H1 (cell line): ENCODE measurements around the gene SLC8B1. TPM values are rescaled to one million over a fixed set of nuclear protein-coding genes. Genes with fewer than 3 reads are reported as not detected.

Experiments
- CTCF ChIA-PET: fragments of 300-600 bp; sonication (Branson Sonifier 250); formaldehyde crosslinking; loops from one replicate; lab custom pipeline; 2021; ENCODE audit not compliant: partially characterized antibody; lab: Charles Lee
- POLR2A ChIA-PET: fragments of 300-600 bp; sonication (Branson Sonifier 250); formaldehyde crosslinking; loops from one replicate; lab custom pipeline; 2021; ENCODE audit warnings: inconsistent platforms; ENCODE audit not compliant: partially characterized antibody; lab: Charles Lee
- DNase-seq, 2 experiments: peaks; one replicate each; pipeline versions ENCODE4 v3.0.0 to v3.0.0-alpha.2; 2010 to 2022; ENCODE audit warnings: low spot score in 2 of 2, low read depth in 1 of 2, mixed read lengths in 1 of 2
- FAIRE-seq: peaks from 2 replicates; lab custom pipeline; 2011; peaks lifted over from hg19 to GRCh38; lab: Jason Lieb, UNC
- H2AFZ ChIP-seq: 2 replicates; pipeline ENCODE4 v1.8.1; 2012; ENCODE audit warnings: low read length, inconsistent platforms
- H2AK5ac ChIP-seq: 2 replicates; pipeline ENCODE4 v1.6.1; 2013; ENCODE audit warnings: low read depth, low read length
- H2BK120ac ChIP-seq: replicated peaks from 2 replicates; pipeline ENCODE3; 2013; ENCODE audit warnings: low read depth, low read length, inconsistent platforms
- H2BK12ac ChIP-seq: 2 replicates; pipeline ENCODE4 v1.6.1; 2013; ENCODE audit warnings: low read depth, low read length
- H2BK15ac ChIP-seq: 2 replicates; pipeline ENCODE4 v1.6.1; 2013; ENCODE audit warnings: low read length
- H2BK20ac ChIP-seq: 2 replicates; pipeline ENCODE4 v1.6.1; 2013; ENCODE audit warnings: low read length
- H2BK5ac ChIP-seq: 2 replicates; pipeline ENCODE4 v1.6.1; 2013; ENCODE audit warnings: low read depth, low read length
- H3K14ac ChIP-seq: 2 replicates; pipeline ENCODE4 v1.6.1; 2013; ENCODE audit warnings: inconsistent platforms; ENCODE audit not compliant: insufficient read length
- H3K18ac ChIP-seq: 2 replicates; pipeline ENCODE4 v1.6.1; 2013; ENCODE audit warnings: low read length; ENCODE audit errors: extremely low read depth
- H3K23ac ChIP-seq: 2 replicates; pipeline ENCODE4 v1.6.1; 2013; ENCODE audit warnings: inconsistent platforms; ENCODE audit not compliant: insufficient read length
- H3K23me2 ChIP-seq: 2 replicates; pipeline ENCODE4 v1.6.1; 2013; ENCODE audit warnings: low read depth, low read length
- H3K27ac ChIP-seq: 2 replicates; pipeline ENCODE4 v1.6.1; 2011; ENCODE audit warnings: low read depth, low read length, inconsistent platforms
- H3K27me3 ChIP-seq, 4 experiments: replicated peaks in 1 of 4; 1 replicate in 1 of 4; 2 replicates in 3 of 4; pipeline versions ENCODE4 v1.6.1 to v1.8.1; 2011 to 2013; ENCODE audit warnings: low read length in 3 of 4, mild to moderate bottlenecking in 3 of 4, inconsistent platforms in 2 of 4, mixed read lengths in 2 of 4, moderate library complexity in 1 of 4; ENCODE audit not compliant: control insufficient read depth in 3 of 4, insufficient read depth in 3 of 4; ENCODE audit errors: extremely low read depth in 1 of 4
- H3K36me3 ChIP-seq, 4 experiments: 2 replicates each; pipeline versions ENCODE4 v1.6.1 to v1.8.1; 2011 to 2013; ENCODE audit warnings: mild to moderate bottlenecking in 4 of 4, low read length in 3 of 4, moderate library complexity in 2 of 4, control low read depth in 1 of 4, inconsistent platforms in 1 of 4; ENCODE audit not compliant: insufficient read depth in 4 of 4, control insufficient read depth in 2 of 4
- H3K4ac ChIP-seq: replicated peaks from 2 replicates; pipeline ENCODE3; 2013; ENCODE audit warnings: low read length, low read depth, mixed read lengths, inconsistent platforms; ENCODE audit not compliant: insufficient read length
- H3K4me1 ChIP-seq, 4 experiments: replicated peaks in 1 of 4; 1 replicate in 1 of 4; 2 replicates in 3 of 4; pipeline versions ENCODE4 v1.6.1 to v1.8.1; 2011 to 2013; ENCODE audit warnings: low read length in 3 of 4, inconsistent platforms in 2 of 4, mixed read lengths in 1 of 4; ENCODE audit not compliant: insufficient read depth in 4 of 4, control insufficient read depth in 3 of 4
- H3K4me2 ChIP-seq, 2 experiments: 2 replicates each; pipeline versions ENCODE4 v1.6.1 to v1.8.1; 2011 to 2013; ENCODE audit warnings: low read depth in 2 of 2, low read length in 2 of 2, control low read depth in 1 of 2, inconsistent platforms in 1 of 2, mild to moderate bottlenecking in 1 of 2; ENCODE audit not compliant: insufficient read depth in 1 of 2
- H3K4me3 ChIP-seq, 4 experiments: fragments of 200-600, 300-600 bp in 1 of 4; sonication (generic), shearing (Covaris generic), sonication (Bioruptor Twin) in 1 of 4; 2 replicates each; pipeline versions ENCODE4 v1.5.1 to v1.8.1; 2011 to 2016; ENCODE audit warnings: low read length in 4 of 4, low read depth in 3 of 4, control low read depth in 2 of 4, inconsistent platforms in 2 of 4, mild to moderate bottlenecking in 2 of 4, mixed read lengths in 1 of 4, moderate library complexity in 1 of 4; ENCODE audit not compliant: insufficient read depth in 2 of 4; ENCODE audit errors: extremely low read depth in 1 of 4
- H3K56ac ChIP-seq: replicated peaks from 2 replicates; pipeline ENCODE3; 2013; ENCODE audit warnings: low read depth, mild to moderate bottlenecking, mixed read lengths, low read length, inconsistent platforms; ENCODE audit not compliant: insufficient read length
- H3K79me1 ChIP-seq: 2 replicates; pipeline ENCODE4 v1.6.1; 2013; ENCODE audit warnings: low read depth, low read length, control low read depth
- H3K79me2 ChIP-seq, 2 experiments: 2 replicates each; pipeline versions ENCODE4 v1.6.1 to v1.8.1; 2012 to 2013; ENCODE audit warnings: low read length in 2 of 2, mild to moderate bottlenecking in 2 of 2, inconsistent platforms in 1 of 2; ENCODE audit not compliant: insufficient read depth in 2 of 2, control insufficient read depth in 1 of 2
- H3K9ac ChIP-seq, 4 experiments: replicated peaks in 1 of 4; 1 replicate in 1 of 4; 2 replicates in 3 of 4; pipeline versions ENCODE4 v1.6.1 to v1.8.1; 2011 to 2013; ENCODE audit warnings: low read depth in 3 of 4, low read length in 3 of 4, control low read depth in 2 of 4, mild to moderate bottlenecking in 2 of 4, moderate library complexity in 2 of 4, inconsistent platforms in 1 of 4; ENCODE audit errors: extremely low read depth in 1 of 4
- H3K9me3 ChIP-seq, 2 experiments: 2 replicates each; pipeline versions ENCODE4 v1.6.1 to v1.8.1; 2012 to 2013; ENCODE audit warnings: mild to moderate bottlenecking in 2 of 2, moderate library complexity in 2 of 2, control low read depth in 1 of 2, inconsistent platforms in 1 of 2, low read depth in 1 of 2, low read length in 1 of 2, mixed read lengths in 1 of 2; ENCODE audit not compliant: insufficient read depth in 2 of 2
- H4K20me1 ChIP-seq, 2 experiments: replicated peaks in 1 of 2; 2 replicates each; pipeline versions ENCODE3 to v1.8.1; 2011 to 2013; ENCODE audit warnings: inconsistent platforms in 2 of 2, low read length in 2 of 2, mild to moderate bottlenecking in 1 of 2; ENCODE audit not compliant: insufficient read depth in 2 of 2, control insufficient read depth in 1 of 2
- H4K5ac ChIP-seq: 2 replicates; pipeline ENCODE4 v1.6.1; 2013; ENCODE audit warnings: low read length, low read depth, mixed read lengths, inconsistent platforms; ENCODE audit not compliant: insufficient read length
- H4K8ac ChIP-seq: 2 replicates; pipeline ENCODE4 v1.8.0; 2013; ENCODE audit warnings: mild to moderate bottlenecking, moderate library complexity, low read length, inconsistent platforms; ENCODE audit not compliant: insufficient read depth; ENCODE audit errors: extremely low read depth
- H4K91ac ChIP-seq: replicated peaks from 2 replicates; pipeline ENCODE3; 2013; ENCODE audit warnings: low read length, mixed read lengths, inconsistent platforms; ENCODE audit not compliant: insufficient read length
- E2F6 ChIP-seq: IDR thresholded peaks from 2 replicates; pipeline ENCODE4 v1.6.1; 2012; ENCODE audit warnings: inconsistent platforms
- RFX5 ChIP-seq: IDR thresholded peaks from 2 replicates; pipeline ENCODE4 v1.6.1; 2011; ENCODE audit warnings: low read depth, low read length, improper control_type of control experiment, borderline replicate concordance
- RNF2 ChIP-seq: fragments of 200-900, 300-1000 bp; sonication (generic); IDR thresholded peaks from 2 replicates; pipeline ENCODE4 v1.7.1; 2016; ENCODE audit warnings: borderline replicate concordance, low read depth, mild to moderate bottlenecking, antibody characterized with exemption, low read length; ENCODE audit not compliant: poor library complexity, severe bottlenecking; ENCODE audit errors: missing control alignments
- SIX5 ChIP-seq: IDR thresholded peaks from 2 replicates; pipeline ENCODE4 v1.6.1; 2011; ENCODE audit warnings: mild to moderate bottlenecking, low read depth, low read length
- WGBS, 2 experiments: shearing (Covaris generic) in 1 of 2; methylation state at CpG; one replicate each; pipeline versions ENCODE4 v1.1.6 to v1.1.7; 2013 to 2015; ENCODE audit warnings: low lambda C conversion rate in 2 of 2, mixed read lengths in 2 of 2, inconsistent platforms in 1 of 2, low coverage in 1 of 2, missing lambda C conversion rate in 1 of 2; ENCODE audit not compliant: insufficient replicate concordance in 2 of 2, insufficient coverage in 1 of 2, insufficient read length in 1 of 2; ENCODE audit errors: extremely low coverage in 1 of 2, missing lambda C conversion rate in 1 of 2; 5-methylcytosine and 5-hydroxymethylcytosine counted together
- polyA plus RNA-seq, 7 experiments: library from polyadenylated mRNA; depleted of rRNA in 3 of 7; stranded (reverse) in 5 of 7; unstranded in 2 of 7; fragments of >200 nt in 5 of 7; fragments of 200-250 nt in 2 of 7; gene quantifications; 1 replicate in 5 of 7; 2 replicates in 1 of 7; 4 replicates in 1 of 7; pipeline versions ENCODE4 v1.2.1 to v1.2.3, GENCODE V29; 2011 to 2013; ENCODE audit warnings: missing spikeins in 2 of 7, mixed read lengths in 2 of 7
- total RNA-seq: library from RNA; stranded (reverse); fragmentation: NEBNext Ultra II Directional; extraction: Animal tissue kit (Norgen Biotek cat#: 25700); gene quantifications from 2 replicates; pipeline ENCODE4 v1.2.1, GENCODE V29; 2021
- TF ChIP-seq, protein P1 (sequence below): IDR thresholded peaks from 2 replicates; pipeline ENCODE4 v1.6.1; 2011; ENCODE audit warnings: low read depth, mild to moderate bottlenecking, low read length; ENCODE audit not compliant: insufficient read depth

The SLC8B1 gene
- total and polyA plus RNA-seq, 2 of the 8 experiments (the other 6 are each of a cell fraction or from before 2014, with no cell fraction given) = 11.2 to 19.1 TPM

GRCh38 chr12:113254298-113254697 lies 80.6 kb downstream of the SLC8B1 start:
- H3K36me3 ChIP-seq = no peaks in the 10 kb centered on the region
- no peak overlapping the region for H3K9ac ChIP-seq
- H3K23me2 ChIP-seq = no peaks in the 10 kb centered on the region
- 90% methylated on average over 4 of the region's 4 CpGs; no CpG with 5 or more reads in 1 of the 2 experiments for WGBS, 2 experiments
- no peak overlapping the region for H3K4ac ChIP-seq
- H4K8ac ChIP-seq = no peak overlapping the region
- POLR2A ChIA-PET = interaction anchor here (1.3 to 1.9 kb wide), 3 partner anchors 8 to 69 kb away, joined by 3 to 13 read pairs (median 3); partner anchors contain the start of genes DDX54 and RITA1
- H3K79me1 ChIP-seq = no peaks in the 10 kb centered on the region
- peaks cover 0 to 3% (median 0%) of the 10 kb centered on the region in 4 experiments; a peak in 2 of 7 replicates for H3K4me1 ChIP-seq
- no peak overlapping the region for H2BK12ac ChIP-seq
- CTCF ChIA-PET = interaction anchor here (1.2 to 1.7 kb wide), 3 partner anchors 10 to 21 kb away, joined by 4 to 6 read pairs (median 5); no protein-coding TSS in a partner anchor
- no peak overlapping the region for H3K23ac ChIP-seq
- no peak overlapping the region for H3K27ac ChIP-seq
- H3K18ac ChIP-seq = no peak overlapping the region
- H3K9me3 ChIP-seq = no peaks in the 10 kb centered on the region
- no peak overlapping the region for H2BK20ac ChIP-seq
- DNase-seq = no peak
- no peak overlapping the region for H2AFZ ChIP-seq
- no peak overlapping the region for H2AK5ac ChIP-seq
- H3K4me2 ChIP-seq = no peak overlapping the region
- FAIRE-seq = no peak
- H3K56ac ChIP-seq = no peak overlapping the region
- no peaks in the 10 kb centered on the region for H3K27me3 ChIP-seq
- no peak overlapping the region for H4K91ac ChIP-seq
- H4K5ac ChIP-seq = no peak overlapping the region
- H2BK5ac ChIP-seq = no peak overlapping the region
- TF ChIP-seq E2F6 (no peak), RNF2 (no peak), SIX5 (no peak), RFX5 (no peak)
- TF ChIP-seq, protein P1, sequence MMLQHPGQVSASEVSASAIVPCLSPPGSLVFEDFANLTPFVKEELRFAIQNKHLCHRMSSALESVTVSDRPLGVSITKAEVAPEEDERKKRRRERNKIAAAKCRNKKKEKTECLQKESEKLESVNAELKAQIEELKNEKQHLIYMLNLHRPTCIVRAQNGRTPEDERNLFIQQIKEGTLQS = no peak
- H3K79me2 ChIP-seq = no peaks in the 10 kb centered on the region
- H3K4me3 ChIP-seq = no peak overlapping the region
- no peak overlapping the region for H2BK15ac ChIP-seq
- no peaks in the 10 kb centered on the region for H4K20me1 ChIP-seq
- no peak overlapping the region for H2BK120ac ChIP-seq
- no peak overlapping the region for H3K14ac ChIP-seq
